HuH-7 (cell line): ENCODE data around the gene MT1F.
"Not testable (repeated sequence)": the region's sequence is repeated elsewhere in the genome, so short reads cannot be mapped to it uniquely, and the experiment has no call there.

Experiments used
- DNase-seq: peaks from one replicate; pipeline ENCODE4 v3.0.0; 2011; ENCODE audit warnings: low spot score

MT1F gene

DNA sequence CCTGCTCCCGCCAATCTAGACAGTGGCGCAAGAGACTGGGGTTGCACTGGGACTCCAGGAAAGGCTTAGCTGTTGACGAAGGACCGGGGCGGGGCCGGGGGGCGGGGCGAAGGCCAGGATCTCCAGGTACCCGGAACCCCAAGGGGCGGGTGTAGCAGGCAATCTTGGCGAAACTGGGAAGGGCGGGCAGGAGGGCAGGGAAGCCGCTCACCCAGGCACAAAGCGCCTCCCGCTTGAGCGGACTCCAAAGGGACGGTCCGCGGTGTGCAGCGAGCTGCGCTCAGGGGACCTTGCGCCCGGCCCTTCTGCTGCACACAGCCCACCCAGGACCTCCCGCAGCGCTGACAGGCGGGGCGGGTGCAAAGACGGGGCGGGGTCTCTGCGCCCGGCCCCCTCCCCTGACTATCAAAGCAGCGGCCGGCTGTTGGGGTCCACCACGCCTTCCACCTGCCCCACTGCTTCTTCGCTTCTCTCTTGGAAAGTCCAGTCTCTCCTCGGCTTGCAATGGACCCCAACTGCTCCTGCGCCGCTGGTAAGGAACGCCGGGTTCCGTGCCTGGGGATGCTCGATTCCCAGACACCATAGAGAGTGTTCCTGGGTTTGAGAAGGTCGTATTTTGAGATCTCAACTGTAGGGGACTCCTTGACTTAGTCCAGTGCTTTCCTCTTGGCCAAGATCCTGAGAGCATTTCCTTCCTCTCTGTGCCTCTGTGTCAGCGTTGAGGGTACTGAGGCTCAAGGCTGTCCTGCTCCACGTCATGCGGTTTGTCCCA is at the start of gene MT1F:
MT1F (plus strand) TSS at position 405 of the 772 bp plus-strand sequence; CDS start at position 505, 100 bp downstream.
- DNase-seq: peak; percentile 84

DNA sequence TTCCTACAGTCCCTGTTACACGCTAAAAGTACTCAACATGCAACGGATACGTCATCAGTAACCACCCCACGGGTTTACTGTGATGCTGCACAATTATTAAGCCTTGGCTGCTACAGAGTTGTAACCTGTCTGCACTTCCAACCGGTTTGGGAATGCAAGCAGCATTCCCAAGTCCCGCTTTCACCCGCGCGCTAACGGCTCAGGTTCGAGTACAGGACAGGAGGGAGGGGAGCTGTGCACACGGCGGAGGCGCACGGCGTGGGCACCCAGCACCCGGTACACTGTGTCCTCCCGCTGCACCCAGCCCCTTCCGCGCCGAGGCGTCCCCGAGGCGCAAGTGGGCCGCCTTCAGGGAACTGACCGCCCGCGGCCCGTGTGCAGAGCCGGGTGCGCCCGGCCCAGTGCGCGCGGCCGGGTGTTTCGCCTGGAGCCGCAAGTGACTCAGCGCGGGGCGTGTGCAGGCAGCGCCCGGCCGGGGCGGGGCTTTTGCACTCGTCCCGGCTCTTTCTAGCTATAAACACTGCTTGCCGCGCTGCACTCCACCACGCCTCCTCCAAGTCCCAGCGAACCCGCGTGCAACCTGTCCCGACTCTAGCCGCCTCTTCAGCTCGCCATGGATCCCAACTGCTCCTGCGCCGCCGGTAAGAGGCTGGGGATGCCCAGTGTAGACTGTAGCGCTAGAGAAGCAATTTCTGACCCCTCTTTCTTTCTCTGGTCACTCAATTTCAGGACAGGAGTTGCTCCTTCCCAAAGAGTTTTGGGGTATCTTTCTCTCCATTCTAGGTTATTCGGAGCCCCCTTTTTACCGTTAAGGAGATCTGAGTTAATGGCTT is 49.5 kb upstream of the MT1F start, which contains the start of gene MT2A:
MT2A (plus strand) TSS at position 542 of the 833 bp plus-strand sequence; CDS start at position 614, 72 bp downstream.
- DNase-seq: peak; percentile 84

DNA sequence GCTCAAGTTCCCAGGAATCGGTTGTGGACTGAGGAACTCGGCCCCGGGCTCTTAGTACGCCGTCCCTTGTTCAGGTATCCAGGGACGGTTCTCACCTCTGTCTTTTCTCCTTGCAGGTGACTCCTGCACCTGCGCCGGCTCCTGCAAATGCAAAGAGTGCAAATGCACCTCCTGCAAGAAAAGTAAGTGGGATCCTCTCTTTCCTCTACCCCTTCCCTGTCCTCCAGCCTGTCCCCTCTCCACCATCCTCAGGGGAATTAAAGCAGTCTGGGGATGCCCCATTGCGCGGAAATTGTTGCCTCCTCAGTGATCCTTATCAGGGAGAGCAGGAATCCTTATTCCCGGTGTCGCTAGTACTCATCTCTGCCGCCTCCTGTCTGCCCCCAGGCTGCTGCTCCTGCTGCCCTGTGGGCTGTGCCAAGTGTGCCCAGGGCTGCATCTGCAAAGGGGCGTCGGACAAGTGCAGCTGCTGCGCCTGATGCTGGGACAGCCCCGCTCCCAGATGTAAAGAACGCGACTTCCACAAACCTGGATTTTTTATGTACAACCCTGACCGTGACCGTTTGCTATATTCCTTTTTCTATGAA is 48.8 kb upstream of the MT1F start:
- DNase-seq: no peak

DNA sequence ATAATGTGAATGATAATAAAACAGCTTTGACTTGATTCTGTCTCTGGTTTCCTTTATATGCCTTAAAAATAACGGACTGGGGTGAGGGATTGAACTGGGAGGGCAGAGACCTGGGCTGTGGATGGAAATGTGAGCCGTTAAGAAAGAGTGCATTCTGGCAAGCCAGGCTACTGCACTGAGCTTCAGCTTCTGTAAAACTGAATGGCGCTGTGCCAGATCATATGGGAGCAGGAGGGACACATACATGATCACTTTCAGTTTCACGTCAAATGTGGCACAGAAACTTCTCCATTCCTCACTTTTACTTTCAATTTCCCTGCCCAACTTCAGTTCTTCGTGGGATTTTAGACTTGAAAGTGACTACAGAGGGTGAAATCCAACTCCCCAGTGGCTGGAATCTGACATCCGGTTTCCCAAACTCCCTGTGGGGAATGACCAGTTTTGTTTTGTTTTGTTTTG is 48.3 kb upstream of the MT1F start:
- no peak for DNase-seq

DNA sequence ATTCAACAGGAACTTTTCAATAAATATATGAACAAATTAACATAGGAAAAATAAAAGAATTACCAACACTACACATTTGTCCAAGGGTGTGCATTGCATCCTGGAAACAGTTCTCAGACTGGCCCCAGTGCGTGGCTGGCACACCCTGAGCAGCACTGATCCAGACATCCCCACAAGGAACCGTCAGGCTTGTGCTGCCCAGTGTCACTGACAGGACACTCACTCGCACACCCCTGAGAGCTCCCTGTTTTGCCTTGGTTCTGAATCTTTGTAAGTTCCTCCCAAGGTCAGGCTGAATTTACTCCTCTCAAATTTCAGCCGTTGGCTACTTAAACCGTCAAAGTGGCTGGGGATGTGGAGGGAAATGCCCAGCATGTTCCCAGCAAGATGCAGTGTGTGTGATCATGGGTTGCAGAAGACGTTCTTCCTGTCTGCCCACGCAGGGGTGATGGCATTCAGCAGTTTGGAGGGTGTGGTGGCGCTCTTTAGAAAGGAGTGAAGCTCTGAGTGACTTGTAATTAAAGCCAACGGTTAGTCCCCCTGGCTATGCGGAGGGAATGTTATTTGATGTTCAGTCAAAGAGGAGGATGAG is 47.6 kb upstream of the MT1F start:
- DNase-seq: no peak

DNA sequence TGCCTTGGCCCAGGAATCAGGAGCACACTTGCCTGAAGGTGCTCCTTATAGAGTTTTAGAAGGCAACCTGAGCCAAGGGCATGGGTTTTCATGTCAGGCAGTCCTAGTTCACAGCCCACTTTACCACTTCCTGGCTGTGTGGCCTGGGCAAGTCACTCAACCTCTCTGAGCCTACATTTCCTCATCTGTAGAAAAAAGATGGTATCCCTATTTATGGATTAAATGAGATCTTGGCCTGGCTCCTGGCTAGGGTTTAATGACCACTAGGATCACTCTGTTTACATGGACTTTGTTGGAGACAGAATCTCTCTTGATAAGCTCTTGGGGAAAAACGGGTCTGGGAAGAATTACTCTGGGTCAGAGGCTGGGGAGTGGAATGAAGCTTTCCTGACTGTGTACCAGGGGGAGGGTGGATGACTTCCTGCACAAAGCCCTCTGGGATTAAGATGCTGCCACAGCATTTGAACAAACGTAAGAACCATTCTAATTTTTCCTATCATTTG is 47.1 kb upstream of the MT1F start:
- DNase-seq: no peak

DNA sequence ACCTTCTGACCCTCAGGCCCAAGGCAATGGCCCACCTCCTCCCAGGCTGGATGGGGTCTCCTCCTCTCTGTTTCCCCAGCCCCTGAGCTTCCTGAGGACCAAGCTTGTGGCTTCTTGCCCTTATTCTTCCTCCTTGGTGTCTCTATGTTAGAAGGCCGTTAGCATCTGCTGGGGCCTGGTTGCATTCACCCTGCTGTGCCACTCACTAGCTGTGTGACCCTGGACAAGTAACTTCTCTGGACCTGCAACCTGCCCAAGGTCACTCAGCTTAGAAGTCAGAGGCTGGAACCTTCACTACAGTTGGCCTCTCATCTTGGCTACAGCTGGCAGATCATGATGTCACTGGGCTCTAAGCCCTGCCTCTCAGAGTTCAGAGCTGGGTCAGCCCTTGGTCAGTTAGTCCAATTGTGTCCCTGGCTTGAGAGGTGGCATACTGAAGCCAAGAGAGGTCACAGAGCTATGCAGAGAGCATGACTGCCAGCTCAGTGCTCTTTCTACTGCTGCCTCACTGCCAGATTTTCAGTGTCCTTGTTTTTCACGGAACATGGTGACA is 46.4 kb upstream of the MT1F start:
- DNase-seq: no peak

DNA sequence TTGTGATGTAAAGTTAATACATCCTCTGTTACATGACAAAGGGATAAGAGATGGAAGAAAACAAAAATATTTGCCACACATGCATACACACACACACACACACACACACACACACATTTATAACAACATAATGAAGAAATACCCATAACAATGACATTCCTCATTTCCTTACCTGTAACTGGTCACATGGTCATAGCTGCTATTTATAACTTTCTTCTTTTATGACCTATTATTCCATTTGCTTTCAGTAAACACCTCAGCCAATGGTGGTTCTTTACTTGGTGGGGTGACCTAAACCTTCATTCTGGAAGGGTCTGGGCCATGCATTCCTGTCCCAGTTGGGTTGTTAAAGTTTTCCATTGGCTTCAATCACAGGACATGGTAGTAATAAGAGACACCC is 44.1 kb upstream of the MT1F start:
- DNase-seq: no peak

DNA sequence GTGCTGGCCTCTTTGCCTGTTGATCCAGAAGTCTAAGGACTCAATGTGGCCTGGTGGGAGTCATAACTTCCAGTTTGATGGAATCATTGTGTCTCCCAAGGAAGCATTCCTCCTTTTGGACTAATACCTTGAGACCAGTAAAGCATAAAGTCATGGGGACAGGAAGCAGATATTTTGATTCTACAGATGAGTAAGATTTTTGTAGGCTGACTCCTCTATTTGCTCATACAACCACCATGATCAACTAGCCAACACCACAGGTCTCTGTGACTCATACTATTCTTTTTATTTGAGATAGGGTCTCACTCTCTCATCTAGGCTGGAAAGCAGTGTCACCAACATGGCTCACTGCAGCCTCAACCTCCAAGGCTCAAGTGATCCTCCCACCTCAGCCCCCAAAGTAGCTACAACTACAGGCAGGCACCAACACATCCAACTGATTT is 43.2 kb upstream of the MT1F start:
- DNase-seq: no peak

DNA sequence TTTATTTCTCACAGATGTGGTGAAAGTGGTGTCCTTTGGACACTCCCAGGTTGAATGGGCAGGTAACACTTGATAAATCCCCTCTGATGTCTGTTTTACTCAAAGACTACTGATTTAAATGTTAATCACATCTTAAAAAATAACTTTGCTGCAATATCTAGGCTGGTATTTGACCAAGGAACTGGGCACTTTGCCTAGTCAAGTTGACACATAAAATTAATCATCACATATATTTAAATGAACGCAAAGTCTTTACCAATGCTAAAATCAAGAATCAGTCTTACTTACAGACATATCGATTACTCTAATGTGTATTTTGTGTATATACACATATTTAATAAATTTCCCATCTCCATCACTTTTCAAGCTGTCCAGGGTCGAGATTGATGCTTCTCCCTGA is 42.4 kb upstream of the MT1F start:
- DNase-seq: no peak

DNA sequence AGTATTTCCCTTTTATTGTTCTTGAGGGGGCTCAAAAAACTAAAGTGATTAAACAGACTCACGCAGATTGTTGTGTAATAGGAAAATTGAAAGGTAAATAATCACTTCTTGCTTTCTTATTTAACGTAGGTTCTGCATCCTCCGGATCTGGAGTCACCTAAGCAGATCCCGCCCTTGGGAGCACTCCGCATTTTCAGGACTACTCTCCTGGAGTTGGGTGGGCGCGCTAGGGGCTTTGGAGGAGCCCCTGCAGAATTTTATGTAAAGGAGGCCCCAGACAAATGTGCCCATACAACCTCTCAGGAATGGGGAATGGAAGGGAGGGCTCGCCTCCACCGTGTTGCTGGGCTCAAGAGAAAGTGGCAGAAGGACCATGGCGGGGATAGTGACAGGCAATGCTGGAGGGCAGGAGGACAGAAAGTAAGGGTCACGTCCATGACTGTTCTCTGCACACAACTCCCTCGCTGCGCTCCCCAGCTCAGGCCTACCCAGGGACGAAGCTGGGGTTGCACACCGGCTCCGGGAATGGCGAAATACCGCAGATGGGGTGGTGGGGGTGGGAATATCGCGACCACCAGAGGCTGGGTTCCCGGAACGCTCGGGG is 41.0 kb upstream of the MT1F start:
- no peak for DNase-seq

DNA sequence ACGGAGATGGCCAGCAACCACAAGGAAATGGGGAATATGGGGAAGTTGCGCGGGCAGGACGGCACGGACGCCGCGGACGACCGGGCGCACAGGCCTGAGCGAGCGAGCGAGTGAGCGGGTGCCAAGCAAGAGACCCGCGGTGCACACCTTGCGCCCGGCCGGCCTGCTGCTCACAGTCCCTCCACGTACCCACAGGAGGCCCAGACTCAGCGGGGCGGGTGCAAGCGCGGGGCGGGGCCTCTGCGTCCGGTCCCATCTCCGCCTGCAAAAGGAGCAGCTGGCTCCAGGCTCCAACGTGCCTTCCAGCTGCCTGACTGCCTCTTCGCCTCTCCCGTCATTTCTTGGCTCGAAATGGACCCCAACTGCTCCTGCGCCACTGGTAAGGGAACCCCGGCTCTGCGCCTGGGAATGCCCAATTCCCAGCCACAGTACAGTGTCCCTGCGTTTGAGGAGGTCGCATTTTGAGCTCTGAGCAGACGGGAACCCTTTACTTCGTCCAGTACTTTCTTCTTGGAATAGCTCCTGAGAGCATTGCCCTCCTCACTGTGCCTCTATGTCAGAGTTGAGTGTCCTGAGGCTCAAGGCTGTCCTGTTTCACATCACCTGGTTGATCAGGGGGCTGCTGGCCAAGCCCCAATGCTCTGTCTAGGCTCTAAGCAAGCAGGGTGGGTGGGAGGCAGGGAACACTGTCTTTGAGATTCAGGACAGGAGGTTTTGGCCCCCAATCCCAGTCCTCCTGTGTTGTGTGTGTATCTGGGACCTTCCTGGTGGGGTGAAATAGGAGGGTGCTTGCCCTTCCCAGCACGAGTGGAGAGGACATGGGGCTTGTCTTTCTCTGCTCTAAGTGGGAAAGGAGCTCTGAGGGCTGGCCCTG is 40.3 kb upstream of the MT1F start:
- DNase-seq: no peak

DNA sequence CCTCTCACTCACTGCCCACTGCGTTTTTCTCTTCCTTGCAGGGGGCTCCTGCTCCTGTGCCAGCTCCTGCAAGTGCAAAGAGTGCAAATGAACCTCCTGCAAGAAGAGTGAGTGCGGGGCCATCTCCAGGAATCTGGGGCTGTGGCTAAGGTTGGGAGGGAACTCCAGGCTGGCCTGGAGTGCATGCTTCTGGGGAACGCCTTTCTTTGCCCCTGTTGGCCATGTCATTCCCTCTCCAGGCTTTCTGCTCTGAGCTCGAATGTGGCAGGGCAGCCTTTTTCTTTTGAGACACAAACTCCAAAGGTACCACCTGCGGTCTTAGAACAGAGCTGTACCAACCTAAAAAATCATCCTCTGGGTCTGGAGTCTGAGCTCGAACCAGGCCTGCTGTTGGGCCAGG is 39.6 kb upstream of the MT1F start:
- DNase-seq: no peak

DNA sequence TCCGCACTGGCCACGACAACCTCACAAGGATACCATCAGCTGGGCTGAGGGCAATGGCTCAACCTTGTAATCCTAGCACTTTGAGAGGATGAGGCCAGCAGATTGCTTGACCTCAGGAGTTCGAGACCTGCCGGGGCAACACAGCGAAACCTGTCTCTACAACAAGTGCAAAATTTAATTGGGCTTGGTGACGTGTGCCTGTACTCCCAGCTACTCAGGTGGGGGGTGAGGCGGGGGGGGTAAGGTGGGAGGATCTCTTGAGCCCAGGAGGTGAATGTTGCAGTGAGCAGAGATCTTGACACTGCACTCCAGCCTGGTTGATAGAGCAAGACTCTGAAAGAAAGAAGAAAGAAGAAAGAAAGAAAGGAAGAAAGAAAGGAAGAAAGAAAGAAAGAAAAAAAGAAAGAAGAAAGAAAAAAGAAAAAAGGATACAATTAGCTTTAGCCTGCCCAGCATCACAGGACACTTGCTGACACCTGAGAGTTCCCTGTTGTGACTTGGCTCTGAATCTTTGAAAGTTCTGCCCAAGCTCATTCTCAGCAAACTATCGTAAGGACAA is 37.3 kb upstream of the MT1F start:
- no peak for DNase-seq

DNA sequence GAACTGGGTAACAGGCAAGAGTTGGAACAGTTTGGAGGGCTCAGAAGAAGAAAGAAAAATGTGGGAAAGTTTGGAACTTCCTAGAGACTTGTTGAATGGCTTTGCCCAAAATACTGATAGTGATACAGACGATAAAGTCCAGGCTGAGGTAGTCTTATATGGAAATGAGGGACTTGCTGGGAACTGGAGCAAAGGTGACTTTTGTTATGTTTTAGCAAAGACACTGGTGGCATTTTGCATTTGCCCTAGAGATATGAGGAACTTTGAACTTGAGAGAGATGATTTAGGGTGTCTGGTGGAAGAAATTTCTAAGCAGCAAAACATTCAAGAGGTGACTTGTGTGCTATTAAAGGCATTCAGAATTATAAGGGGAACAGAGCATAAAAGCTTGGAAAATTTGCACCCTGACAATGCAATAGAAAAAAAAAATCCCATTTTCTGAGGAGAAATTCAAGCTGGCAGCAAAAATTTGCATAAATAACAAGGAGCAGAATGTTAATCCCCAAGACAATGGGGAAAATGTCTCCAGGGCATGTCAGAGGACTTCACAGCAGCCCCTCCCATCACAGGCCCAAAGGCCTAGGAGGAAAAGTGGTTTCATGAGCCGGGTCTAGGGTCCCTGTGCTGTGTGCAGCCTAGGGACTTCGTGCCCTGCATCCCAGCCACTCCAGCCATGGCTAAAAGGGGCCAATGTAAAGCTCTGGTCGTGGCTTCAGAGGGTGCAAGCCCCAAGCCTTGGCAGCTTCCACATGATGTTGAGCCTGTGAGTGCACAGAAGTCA is 35.9 kb upstream of the MT1F start:
- not testable (repeated sequence) for DNase-seq

DNA sequence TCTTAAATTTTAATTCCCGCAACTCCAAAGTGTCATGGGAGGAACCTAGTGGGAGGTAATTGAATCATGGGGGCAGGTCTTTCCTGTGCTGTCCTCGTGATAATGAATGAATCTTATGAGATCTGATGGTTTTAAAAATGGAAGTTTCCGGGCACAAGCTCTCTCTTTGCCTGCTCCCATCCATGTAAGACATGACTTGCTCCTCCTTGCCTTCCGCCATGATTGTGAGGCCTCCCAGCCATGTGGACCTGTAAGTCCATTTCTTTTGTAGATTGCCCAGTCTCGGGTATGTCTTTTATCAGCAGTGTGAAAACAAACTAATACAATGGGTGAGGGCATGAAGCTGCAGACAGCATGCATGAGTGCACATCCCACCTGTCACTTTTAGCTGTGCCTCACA is 34.6 kb upstream of the MT1F start:
- not testable (repeated sequence) for DNase-seq

DNA sequence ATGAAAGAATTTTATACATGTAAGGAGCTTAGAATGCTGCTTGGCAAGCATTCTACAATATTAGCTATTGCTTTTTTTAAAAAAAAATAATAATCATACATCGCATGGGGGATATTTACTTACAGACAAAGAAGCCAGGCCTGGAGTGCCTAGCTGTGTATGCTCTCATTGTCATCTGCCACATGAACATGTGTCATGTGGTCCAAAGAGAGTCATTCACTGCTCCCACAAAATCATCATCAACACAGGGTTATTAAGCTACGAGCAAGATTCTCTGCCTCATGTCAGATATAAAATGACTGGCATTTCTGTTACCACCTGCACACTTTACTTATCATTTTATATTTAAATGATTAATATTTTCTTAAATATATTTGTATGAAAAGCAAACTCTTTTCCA is 34.1 kb upstream of the MT1F start:
- DNase-seq: no peak

DNA sequence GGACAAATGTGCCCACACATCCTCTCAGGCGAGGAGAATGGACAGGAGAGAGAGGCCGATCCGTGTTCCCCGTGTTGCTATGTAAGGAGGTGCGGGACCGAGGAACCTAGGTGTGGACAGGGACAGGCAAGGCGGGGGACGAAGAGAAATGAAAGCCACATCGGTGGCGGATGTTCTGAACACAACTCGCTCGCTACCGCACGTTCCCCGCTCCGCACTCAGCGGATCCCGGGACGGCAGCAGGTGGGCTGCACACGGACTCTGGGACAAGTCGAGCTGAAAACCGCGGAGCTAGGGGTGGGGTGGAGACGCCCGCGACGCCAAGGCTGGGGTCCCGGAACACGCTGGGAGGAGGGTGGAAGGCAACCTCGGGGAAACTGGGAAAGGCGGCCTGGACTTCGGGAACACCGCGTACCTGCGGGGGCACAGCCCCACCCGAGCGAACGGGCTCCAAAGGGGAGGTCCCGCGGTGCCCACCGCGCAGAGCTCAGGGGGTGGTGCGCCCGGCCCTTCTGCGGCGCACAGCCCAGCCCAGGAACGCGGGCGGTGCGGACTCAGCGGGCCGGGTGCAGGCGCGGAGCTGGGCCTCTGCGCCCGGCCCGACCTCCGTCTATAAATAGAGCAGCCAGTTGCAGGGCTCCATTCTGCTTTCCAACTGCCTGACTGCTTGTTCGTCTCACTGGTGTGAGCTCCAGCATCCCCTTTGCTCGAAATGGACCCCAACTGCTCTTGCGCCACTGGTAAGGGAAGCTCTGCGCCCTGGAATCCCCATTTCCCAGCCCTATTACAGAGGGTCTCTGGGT is 32.4 kb upstream of the MT1F start, which contains the start of gene MT1E:
MT1E (plus strand) TSS at position 642 of the 803 bp plus-strand sequence; CDS start at position 713, 71 bp downstream.
- peak; percentile 55 for DNase-seq
